H7 (cell line): ENCODE results near the gene PEAK1. TPM values are rescaled to one million over a fixed set of nuclear protein-coding genes. Genes with fewer than 3 reads are reported as not detected.

Source experiments
- DNase-seq: peaks from one replicate; pipeline ENCODE4 v3.0.0; 2012
- H3K27me3 ChIP-seq: 2 replicates; pipeline ENCODE4 v1.6.0; 2011; ENCODE audit warnings: mild to moderate bottlenecking, low read length; ENCODE audit not compliant: control insufficient read depth, insufficient read depth
- H3K36me3 ChIP-seq: replicated peaks from 2 replicates; pipeline ENCODE4 v1.5.1; 2011; ENCODE audit warnings: low read length; ENCODE audit not compliant: control insufficient read depth, insufficient read depth
- H3K4me3 ChIP-seq: 2 replicates; pipeline ENCODE4 v1.5.1; 2011; ENCODE audit warnings: low read depth, mild to moderate bottlenecking, control low read depth, low read length, moderate library complexity; ENCODE audit not compliant: insufficient read depth
- total RNA-seq: library from RNA; depleted of rRNA; stranded (reverse); fragments of >200 nt; shearing (Covaris generic); gene quantifications from 2 replicates; pipeline ENCODE4 v1.2.3, GENCODE V29; 2014

Gene PEAK1
- total RNA-seq, 1 experiment from 2014 or later = 8.9 TPM

GRCh38 chr15:77396692-77397091, 23.2 kb downstream of the PEAK1 start:
- DNase-seq = no peak
- Histone ChIP-seq H3K27me3 (no peaks in the 10 kb centered on the region), H3K36me3 (no peaks in the 10 kb centered on the region), H3K4me3 (no peak overlapping the region)

- no peaks in the 10 kb centered on the region for H3K36me3 ChIP-seq
- H3K27me3 ChIP-seq = no peaks in the 10 kb centered on the region
- DNase-seq = no peak
- H3K4me3 ChIP-seq = no peak overlapping the region
Observed at GRCh38 chr15:77395013-77395774, 24.7 kb downstream of the PEAK1 start.

GRCh38 chr15:77393471-77393840, 26.4 kb downstream of the PEAK1 start:
- DNase-seq = no peak
- Histone ChIP-seq H3K27me3 (no peaks in the 10 kb centered on the region), H3K4me3 (no peak overlapping the region), H3K36me3 (no peaks in the 10 kb centered on the region)

GRCh38 chr15:77392762-77393470, 27.0 kb downstream of the PEAK1 start:
- Histone ChIP-seq H3K4me3 (no peak overlapping the region), H3K36me3 (no peaks in the 10 kb centered on the region), H3K27me3 (no peaks in the 10 kb centered on the region)
- no peak for DNase-seq

- H3K4me3 ChIP-seq = no peak overlapping the region
Observed at GRCh38 chr15:77391372-77391951, 28.4 kb downstream of the PEAK1 start.

GRCh38 chr15:77387365-77388105, 32.4 kb downstream of the PEAK1 start:
- no peaks in the 10 kb centered on the region for H3K27me3 ChIP-seq
- H3K4me3 ChIP-seq = no peak overlapping the region
- H3K36me3 ChIP-seq = no peaks in the 10 kb centered on the region
- no peak for DNase-seq

More at GRCh38 chr15:77391372-77391951, 28.4 kb downstream of the PEAK1 start:
- no peaks in the 10 kb centered on the region for H3K27me3 ChIP-seq
- no peaks in the 10 kb centered on the region for H3K36me3 ChIP-seq
- no peak for DNase-seq

- no peaks in the 10 kb centered on the region for H3K36me3 ChIP-seq
- no peaks in the 10 kb centered on the region for H3K27me3 ChIP-seq
- no peak for DNase-seq
- no peak overlapping the region for H3K4me3 ChIP-seq
Observed at GRCh38 chr15:77386626-77387025, 33.3 kb downstream of the PEAK1 start.

- Histone ChIP-seq H3K4me3 (no peak overlapping the region), H3K36me3 (no peaks in the 10 kb centered on the region), H3K27me3 (no peaks in the 10 kb centered on the region)
- DNase-seq = no peak
Observed at GRCh38 chr15:77384589-77385359, 35.1 kb downstream of the PEAK1 start.

GRCh38 chr15:77384086-77384485, 35.8 kb downstream of the PEAK1 start:
- Histone ChIP-seq H3K36me3 (no peaks in the 10 kb centered on the region), H3K4me3 (no peak overlapping the region), H3K27me3 (no peaks in the 10 kb centered on the region)
- DNase-seq = no peak

- DNase-seq = no peak
- H3K27me3 ChIP-seq = no peaks in the 10 kb centered on the region
- H3K4me3 ChIP-seq = no peak overlapping the region
- no peaks in the 10 kb centered on the region for H3K36me3 ChIP-seq
Observed at GRCh38 chr15:77380033-77380432, 39.9 kb downstream of the PEAK1 start.

GRCh38 chr15:77376770-77377169, 43.1 kb downstream of the PEAK1 start:
- H3K36me3 ChIP-seq = no peaks in the 10 kb centered on the region
- H3K4me3 ChIP-seq = no peak overlapping the region
- no peak for DNase-seq
- no peaks in the 10 kb centered on the region for H3K27me3 ChIP-seq

- no peak for DNase-seq
- Histone ChIP-seq H3K4me3 (no peak overlapping the region), H3K36me3 (no peaks in the 10 kb centered on the region), H3K27me3 (no peaks in the 10 kb centered on the region)
Observed at GRCh38 chr15:77375133-77375532, 44.8 kb downstream of the PEAK1 start.

- Histone ChIP-seq H3K36me3 (no peaks in the 10 kb centered on the region), H3K4me3 (no peak overlapping the region), H3K27me3 (no peaks in the 10 kb centered on the region)
- DNase-seq = no peak
Observed at GRCh38 chr15:77373441-77373840, 46.5 kb downstream of the PEAK1 start.
